ENCODE measurements around the gene CYP3A5.
A peak's percentile ranks its signal among the peaks of the same experiment; 100 is the strongest.

The CYP3A5 gene

GRCh38 chr7:99624484-99624883 lies 55.3 kb downstream of the CYP3A5 start:
- Histone ChIP-seq H3K27ac (ENCODE audit: low read length) (peak overlapping the region; percentile 99), H3K9me3 (ENCODE audit: insufficient read depth, low read length, severe bottlenecking) (no peaks in the 10 kb centered on the region), H3K79me2 (ENCODE audit: insufficient read depth, low read length) (peaks cover 58% of the 10 kb centered on the region), H3K4me1 (ENCODE audit: insufficient read depth, low read length) (peaks cover 68% of the 10 kb centered on the region), H3K9ac (ENCODE audit: low read depth, low read length) (peak overlapping the region; percentile 62), H4K20me1 (ENCODE audit: insufficient read depth, low read length) (peaks cover 1% of the 10 kb centered on the region; the same call in 1 of the 2 replicates), H2AFZ (ENCODE audit: low read depth, low read length) (peak overlapping the region; percentile 9; the same call in 1 of the 2 replicates), H3K36me3 (ENCODE audit: insufficient read depth, low read length) (peaks cover 97% of the 10 kb centered on the region), H3K4me3 (ENCODE audit: low read depth in 1 of 2, low read length in 2 of 2) (peak overlapping the region in 1 of 2 experiments; percentile 53; a peak in 2 of 4 replicates), H3K4me2 (ENCODE audit: insufficient read depth, low read length) (peak overlapping the region; percentile 63), H3K27me3 (ENCODE audit: insufficient read depth, low read length, poor library complexity) (no peaks in the 10 kb centered on the region)
- ATAC-seq (ENCODE audit: insufficient read depth, low read depth) (peak; percentile 98), DNase-seq (peak; percentile 92)
- no peak for TF ChIP-seq EZH2 (IDR thresholded peaks at IDR 0.05; ENCODE audit: borderline replicate concordance, low read depth, low read length, severe bottlenecking)
- TF ChIP-seq, protein P1, sequence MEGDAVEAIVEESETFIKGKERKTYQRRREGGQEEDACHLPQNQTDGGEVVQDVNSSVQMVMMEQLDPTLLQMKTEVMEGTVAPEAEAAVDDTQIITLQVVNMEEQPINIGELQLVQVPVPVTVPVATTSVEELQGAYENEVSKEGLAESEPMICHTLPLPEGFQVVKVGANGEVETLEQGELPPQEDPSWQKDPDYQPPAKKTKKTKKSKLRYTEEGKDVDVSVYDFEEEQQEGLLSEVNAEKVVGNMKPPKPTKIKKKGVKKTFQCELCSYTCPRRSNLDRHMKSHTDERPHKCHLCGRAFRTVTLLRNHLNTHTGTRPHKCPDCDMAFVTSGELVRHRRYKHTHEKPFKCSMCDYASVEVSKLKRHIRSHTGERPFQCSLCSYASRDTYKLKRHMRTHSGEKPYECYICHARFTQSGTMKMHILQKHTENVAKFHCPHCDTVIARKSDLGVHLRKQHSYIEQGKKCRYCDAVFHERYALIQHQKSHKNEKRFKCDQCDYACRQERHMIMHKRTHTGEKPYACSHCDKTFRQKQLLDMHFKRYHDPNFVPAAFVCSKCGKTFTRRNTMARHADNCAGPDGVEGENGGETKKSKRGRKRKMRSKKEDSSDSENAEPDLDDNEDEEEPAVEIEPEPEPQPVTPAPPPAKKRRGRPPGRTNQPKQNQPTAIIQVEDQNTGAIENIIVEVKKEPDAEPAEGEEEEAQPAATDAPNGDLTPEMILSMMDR (IDR thresholded peaks at IDR 0.05; ENCODE audit: borderline replicate concordance, extremely low read depth, low read length, poor library complexity, severe bottlenecking) = peak; percentile 57

GRCh38 chr7:99623702-99624447 lies 55.9 kb downstream of the CYP3A5 start:
- DNase-seq (no peak), ATAC-seq (ENCODE audit: insufficient read depth, low read depth) (peak; percentile 21)
- no peaks in the 10 kb centered on the region for H3K27me3 ChIP-seq (ENCODE audit: insufficient read depth, low read length, poor library complexity)
- peak overlapping the region; percentile 99 for H3K27ac ChIP-seq (ENCODE audit: low read length)
- peak overlapping the region; percentile 62 for H3K9ac ChIP-seq (ENCODE audit: low read depth, low read length)
- 0 out of 2 replicates have a peak, but pooled peaks cover 2% of the 10 kb centered on the region for H4K20me1 ChIP-seq (ENCODE audit: insufficient read depth, low read length)
- peak overlapping the region; percentile 63 for H3K4me2 ChIP-seq (ENCODE audit: insufficient read depth, low read length)
- peaks cover 74% of the 10 kb centered on the region for H3K4me1 ChIP-seq (ENCODE audit: insufficient read depth, low read length)
- H3K9me3 ChIP-seq (ENCODE audit: insufficient read depth, low read length, severe bottlenecking) = no peaks in the 10 kb centered on the region
- H2AFZ ChIP-seq (ENCODE audit: low read depth, low read length) = peak overlapping the region; percentile 9; the same call in 1 of the 2 replicates
- H3K36me3 ChIP-seq (ENCODE audit: insufficient read depth, low read length) = peaks cover 97% of the 10 kb centered on the region
- H3K79me2 ChIP-seq (ENCODE audit: insufficient read depth, low read length) = peaks cover 60% of the 10 kb centered on the region
- H3K4me3 ChIP-seq (ENCODE audit: low read depth in 1 of 2, low read length in 2 of 2) = peak overlapping the region in 1 of 2 experiments; percentile 53; a peak in 2 of 4 replicates
- TF ChIP-seq, protein P1 (IDR thresholded peaks at IDR 0.05; ENCODE audit: borderline replicate concordance, extremely low read depth, low read length, poor library complexity, severe bottlenecking) = no peak
- TF ChIP-seq EZH2 (IDR thresholded peaks at IDR 0.05; ENCODE audit: borderline replicate concordance, low read depth, low read length, severe bottlenecking) = no peak

DNA sequence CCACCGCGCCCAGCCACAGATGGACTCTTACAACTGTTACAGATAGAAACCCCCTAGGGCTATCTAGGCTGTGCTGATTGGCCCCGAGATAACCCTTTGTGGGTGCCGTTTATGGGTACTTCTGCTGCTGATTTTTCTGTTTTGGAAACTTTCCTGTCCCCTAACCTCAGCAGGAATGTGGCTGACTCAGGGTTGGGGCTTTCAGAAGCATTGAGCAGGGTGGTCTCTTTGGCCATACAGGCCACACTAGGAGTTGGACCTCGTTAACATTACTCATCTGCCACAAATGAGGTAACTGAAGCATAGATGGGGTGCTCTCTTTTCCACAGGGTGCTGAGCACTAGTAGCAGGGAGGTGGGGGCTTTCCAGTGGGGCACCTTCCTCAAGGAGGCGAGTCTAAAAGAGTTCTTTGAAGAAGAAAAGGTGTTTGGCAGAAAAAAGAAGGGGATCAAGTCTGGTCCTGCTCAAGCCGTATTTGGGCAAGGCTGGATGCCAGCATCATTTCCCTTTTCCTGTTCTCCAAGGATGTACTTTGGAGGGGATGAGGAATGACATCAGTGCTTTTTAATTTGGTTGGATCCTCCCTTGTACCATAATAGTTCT lies 56.6 kb downstream of the CYP3A5 start:
- H3K79me2 ChIP-seq (ENCODE audit: insufficient read depth, low read length) = peaks cover 61% of the 10 kb centered on the region
- H4K20me1 ChIP-seq (ENCODE audit: insufficient read depth, low read length) = 0 out of 2 replicates have a peak, but pooled peaks cover 2% of the 10 kb centered on the region
- peaks cover 81% of the 10 kb centered on the region for H3K4me1 ChIP-seq (ENCODE audit: insufficient read depth, low read length)
- no peak overlapping the region for H2AFZ ChIP-seq (ENCODE audit: low read depth, low read length)
- no peak for ATAC-seq (ENCODE audit: insufficient read depth, low read depth)
- H3K9ac ChIP-seq (ENCODE audit: low read depth, low read length) = peak overlapping the region; percentile 62
- H3K27ac ChIP-seq (ENCODE audit: low read length) = peak overlapping the region; percentile 99
- peaks cover 97% of the 10 kb centered on the region for H3K36me3 ChIP-seq (ENCODE audit: insufficient read depth, low read length)
- no peaks in the 10 kb centered on the region for H3K27me3 ChIP-seq (ENCODE audit: insufficient read depth, low read length, poor library complexity)
- peak overlapping the region; percentile 63 for H3K4me2 ChIP-seq (ENCODE audit: insufficient read depth, low read length)
- TF ChIP-seq, protein P1 (IDR thresholded peaks at IDR 0.05; ENCODE audit: borderline replicate concordance, extremely low read depth, low read length, poor library complexity, severe bottlenecking) = no peak
- no peak for TF ChIP-seq EZH2 (IDR thresholded peaks at IDR 0.05; ENCODE audit: borderline replicate concordance, low read depth, low read length, severe bottlenecking)
- no peak for DNase-seq
- peak overlapping the region in 1 of 2 experiments; percentile 53; a peak in 1 of 4 replicates for H3K4me3 ChIP-seq (ENCODE audit: low read depth in 1 of 2, low read length in 2 of 2)
- no peaks in the 10 kb centered on the region for H3K9me3 ChIP-seq (ENCODE audit: insufficient read depth, low read length, severe bottlenecking)
